Measurements from ENCODE around the gene EMILIN1.
A peak's percentile ranks its signal among the peaks of the same experiment; 100 is the strongest.

Gene EMILIN1

GRCh38 chr2:27122791-27123190 lies 44.4 kb downstream of the EMILIN1 start:
- no peak for DNase-seq (ENCODE audit: low read depth, low spot score)

DNA sequence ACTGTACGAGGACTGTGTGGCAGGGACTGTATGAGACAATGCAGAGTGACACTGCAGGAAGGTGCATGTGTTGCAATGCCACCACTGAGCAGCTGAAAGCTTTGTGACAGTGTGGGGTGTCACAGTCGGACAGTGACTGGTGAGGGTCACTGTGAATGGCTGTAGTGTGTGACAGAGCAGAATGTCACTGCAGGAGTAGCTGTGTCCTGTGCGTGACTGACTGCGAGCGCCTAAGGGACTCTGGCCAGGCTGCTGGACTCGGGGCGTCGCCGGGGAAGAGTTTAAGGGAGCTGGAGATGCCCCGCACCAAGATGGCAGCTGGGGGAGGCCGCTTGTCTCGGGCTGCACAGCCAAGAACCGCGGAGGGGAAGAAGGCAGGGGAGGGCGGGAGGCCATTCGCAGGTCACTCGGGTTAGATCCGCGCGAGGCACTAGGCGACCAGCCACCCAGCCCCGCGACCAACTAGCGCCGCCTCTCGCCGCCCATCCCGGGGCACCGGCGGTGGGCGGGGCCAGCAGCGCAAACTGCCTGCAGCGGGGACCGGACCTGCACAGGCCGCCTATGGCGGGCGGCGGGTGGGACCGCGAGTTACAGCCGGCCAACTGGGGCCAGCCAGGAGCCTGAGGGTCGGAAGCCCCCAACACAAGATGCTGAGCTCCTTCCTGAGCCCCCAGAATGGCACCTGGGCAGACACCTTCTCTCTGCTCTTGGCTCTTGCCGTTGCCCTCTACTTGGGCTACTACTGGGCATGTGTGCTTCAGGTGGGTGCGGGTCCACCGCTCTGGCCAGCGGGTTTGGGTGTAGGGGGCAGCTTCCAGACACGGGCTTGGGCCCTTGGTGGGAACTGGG lies 45.1 kb downstream of the EMILIN1 start, which contains the start of gene ABHD1:
Gene ABHD1 (plus strand): TSS at position 514 of the 849 bp plus-strand sequence. CDS start 134 bp downstream, at position 648.
- DNase-seq (ENCODE audit: low read depth, low spot score) = peak; percentile 53

- no peak for DNase-seq (ENCODE audit: low read depth, low spot score)
Measured at GRCh38 chr2:27125104-27125503, 46.7 kb downstream of the EMILIN1 start.

- no peak for DNase-seq (ENCODE audit: low read depth, low spot score)
Measured at GRCh38 chr2:27126252-27126710, 47.9 kb downstream of the EMILIN1 start.

- no peak for DNase-seq (ENCODE audit: low read depth, low spot score)
Measured at GRCh38 chr2:27127883-27128667, 49.7 kb downstream of the EMILIN1 start.

- DNase-seq (ENCODE audit: low read depth, low spot score) = no peak
Measured at GRCh38 chr2:27128668-27129571, 50.5 kb downstream of the EMILIN1 start.

DNA sequence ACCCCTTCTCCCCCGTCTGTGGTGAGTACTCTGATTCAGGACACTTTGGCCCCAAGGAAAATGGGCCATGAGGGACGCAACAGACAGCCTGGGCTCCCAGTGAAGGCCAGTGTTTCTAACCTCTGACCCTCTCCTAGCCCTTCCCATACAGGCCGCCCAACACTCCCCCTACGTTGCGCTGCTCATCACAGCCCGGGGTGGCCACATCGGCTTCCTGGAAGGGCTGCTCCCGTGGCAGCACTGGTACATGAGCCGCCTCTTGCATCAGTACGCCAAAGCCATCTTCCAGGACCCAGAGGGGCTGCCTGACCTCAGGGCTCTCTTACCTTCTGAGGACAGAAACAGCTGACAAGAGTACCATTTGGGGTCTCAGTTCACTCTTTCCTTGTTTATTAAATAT lies 52.0 kb downstream of the EMILIN1 start:
- DNase-seq (ENCODE audit: low read depth, low spot score) = no peak

DNA sequence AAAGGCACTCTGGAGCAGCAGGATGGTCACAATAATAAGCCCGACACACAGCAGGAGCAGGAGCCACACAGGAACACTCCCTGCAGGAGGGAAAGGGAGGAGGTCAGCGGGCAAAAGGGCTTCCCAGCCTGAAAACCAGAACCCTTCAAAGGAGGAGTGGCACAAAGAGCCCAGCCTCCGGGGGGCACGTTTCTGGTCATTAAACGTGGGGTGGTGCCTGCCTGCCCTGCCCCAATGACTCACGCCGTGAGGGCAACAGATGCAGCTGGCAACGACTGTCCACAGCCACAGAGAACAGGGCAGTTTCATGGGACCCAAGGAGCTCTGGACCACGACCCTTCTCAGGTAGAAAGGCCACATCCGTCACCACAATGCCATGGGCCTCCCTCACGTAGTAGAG lies 53.0 kb downstream of the EMILIN1 start:
- no peak for DNase-seq (ENCODE audit: low read depth, low spot score)

DNA sequence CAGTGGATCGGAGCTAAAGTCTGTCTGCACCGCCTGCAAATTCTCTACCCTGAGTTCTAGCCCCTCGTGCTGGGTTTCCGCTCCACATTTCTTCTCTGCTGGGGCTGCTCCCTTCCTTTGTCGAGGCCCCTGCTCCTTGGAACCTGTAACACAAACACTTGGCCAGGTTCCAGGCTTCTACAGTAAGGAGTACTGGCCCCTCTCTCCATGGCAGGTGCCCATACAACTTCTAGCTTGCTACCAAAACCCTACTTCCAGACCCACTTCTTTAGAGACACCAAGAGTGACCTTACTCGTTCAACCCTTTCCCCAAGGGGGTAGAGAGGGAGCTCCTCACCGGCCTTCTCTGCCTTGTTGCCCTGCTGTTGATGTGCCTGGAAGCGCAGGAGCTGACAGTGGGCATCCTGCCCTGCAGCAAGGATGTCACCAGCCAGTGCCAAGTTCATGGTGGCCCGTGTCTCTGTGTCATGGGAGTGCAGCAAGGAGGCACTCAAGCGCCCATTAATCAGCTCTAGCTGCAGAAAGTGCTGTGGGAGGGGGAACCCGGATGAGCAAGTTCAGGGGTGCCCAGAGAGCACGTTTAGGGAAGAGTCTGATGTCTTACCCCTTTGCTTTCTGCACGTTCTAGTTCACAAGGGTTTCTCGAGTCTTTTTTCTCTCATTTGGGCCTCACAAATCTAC lies 54.9 kb downstream of the EMILIN1 start:
- no peak for DNase-seq (ENCODE audit: low read depth, low spot score)

GRCh38 chr2:27133905-27134780 lies 55.7 kb downstream of the EMILIN1 start, which contains the start of gene PREB:
PREB (minus strand) TSS chr2:27134636; CDS start chr2:27134421, 215 bp downstream.
- peak; percentile 99 for DNase-seq (ENCODE audit: low read depth, low spot score)

DNA sequence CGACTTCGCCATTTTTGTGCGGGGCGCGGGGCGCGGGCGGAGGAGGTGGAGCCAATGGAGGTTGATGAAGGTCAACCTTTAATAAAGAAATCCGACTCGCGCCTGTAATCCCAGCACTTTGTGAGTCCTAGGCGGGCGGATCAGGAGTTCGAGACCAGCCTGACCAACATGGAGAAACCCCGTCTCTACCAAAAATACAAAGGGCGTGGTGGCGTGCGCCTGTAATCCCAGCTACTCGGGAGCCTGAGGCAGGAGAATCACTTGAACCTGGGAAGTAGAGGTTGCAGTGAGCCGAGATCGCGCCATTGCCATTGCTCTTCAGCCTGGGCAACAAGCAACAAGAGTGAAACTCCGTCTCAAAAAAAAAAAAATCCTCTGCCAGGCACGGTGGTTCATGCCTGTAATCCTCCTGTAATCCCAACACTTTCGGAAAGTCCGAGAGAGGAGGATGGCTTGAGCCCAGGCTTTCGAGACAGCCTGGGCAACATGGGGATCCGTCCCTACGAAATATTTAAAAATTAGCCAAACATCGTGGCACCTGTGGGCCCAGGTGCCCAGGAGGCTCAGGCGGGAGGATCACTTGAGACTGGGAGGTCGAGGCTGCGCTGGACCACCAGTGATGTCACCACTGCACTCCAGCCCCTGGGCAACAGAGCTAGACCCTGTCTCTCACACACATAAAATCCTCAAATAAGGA lies 56.5 kb downstream of the EMILIN1 start:
- no peak for DNase-seq (ENCODE audit: low read depth, low spot score)

GRCh38 chr2:27135478-27135955 lies 57.1 kb downstream of the EMILIN1 start:
- no peak for DNase-seq (ENCODE audit: low read depth, low spot score)
